Ishikawa (cell line): ENCODE measurements around the gene CMTM3.

Experiments used
- CEBPB ChIP-seq: IDR thresholded peaks from 2 replicates; pipeline ENCODE4 v1.6.1; 2012
- CREB1 ChIP-seq: IDR thresholded peaks from 2 replicates; pipeline ENCODE4 v1.6.1; 2012; ENCODE audit warnings: low read depth
- EGR1 ChIP-seq: IDR thresholded peaks from 2 replicates; pipeline ENCODE4 v1.6.1; 2012
- EP300 ChIP-seq: IDR thresholded peaks from 2 replicates; pipeline ENCODE4 v1.6.1; 2012; ENCODE audit warnings: borderline replicate concordance
- FOXM1 ChIP-seq: IDR thresholded peaks from 2 replicates; pipeline ENCODE4 v1.6.1; 2012; ENCODE audit warnings: low read depth, borderline replicate concordance
- MAX ChIP-seq: IDR thresholded peaks from 2 replicates; pipeline ENCODE4 v1.6.1; 2012
- NFIC ChIP-seq: IDR thresholded peaks from 2 replicates; pipeline ENCODE4 v1.6.1; 2012
- RAD21 ChIP-seq: IDR thresholded peaks from 2 replicates; pipeline ENCODE4 v1.6.1; 2012; ENCODE audit warnings: low read depth
- REST ChIP-seq: IDR thresholded peaks from 2 replicates; pipeline ENCODE4 v1.6.1; 2012; ENCODE audit warnings: low read depth, mild to moderate bottlenecking
- TAF1 ChIP-seq: IDR thresholded peaks from 2 replicates; pipeline ENCODE4 v1.6.1; 2012; ENCODE audit warnings: low read depth, mild to moderate bottlenecking
- TCF12 ChIP-seq: IDR thresholded peaks from 2 replicates; pipeline ENCODE4 v1.6.1; 2012; ENCODE audit warnings: low read depth
- TEAD4 ChIP-seq: IDR thresholded peaks from 2 replicates; pipeline ENCODE4 v1.6.1; 2012
- YY1 ChIP-seq: IDR thresholded peaks from 2 replicates; pipeline ENCODE4 v1.6.1; 2012; ENCODE audit warnings: low read depth
- ZBTB7A ChIP-seq: IDR thresholded peaks from 2 replicates; pipeline ENCODE4 v1.6.1; 2012; ENCODE audit warnings: low read depth
- TF ChIP-seq, protein P1 (sequence below): IDR thresholded peaks from 2 replicates; pipeline ENCODE4 v1.6.1; 2012

Gene CMTM3

DNA sequence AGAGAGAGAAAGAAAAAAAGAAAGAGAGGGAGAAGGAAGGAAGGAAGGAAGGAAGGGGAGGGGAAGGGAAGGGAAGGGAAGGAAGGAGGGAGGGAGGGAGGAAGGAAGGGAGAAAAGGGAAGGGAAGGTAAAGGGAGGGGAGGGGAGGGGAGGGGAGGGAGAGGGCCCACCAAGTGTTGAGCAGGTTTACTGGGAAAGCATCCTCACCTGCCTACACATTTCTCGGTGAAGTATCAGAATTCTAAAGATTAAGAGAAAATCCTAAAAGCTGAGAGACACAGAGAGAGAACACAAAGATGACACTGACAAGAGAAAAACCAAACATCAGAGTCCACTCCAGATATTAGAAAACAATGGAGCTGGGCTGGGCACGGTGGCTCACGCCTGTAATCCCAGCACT lies 12.3 kb upstream of the CMTM3 start:
- no peak for TF ChIP-seq RAD21
- TF ChIP-seq FOXM1, result no peak
- no peak for TF ChIP-seq YY1
- no peak for TF ChIP-seq EGR1
- TF ChIP-seq, protein P1, sequence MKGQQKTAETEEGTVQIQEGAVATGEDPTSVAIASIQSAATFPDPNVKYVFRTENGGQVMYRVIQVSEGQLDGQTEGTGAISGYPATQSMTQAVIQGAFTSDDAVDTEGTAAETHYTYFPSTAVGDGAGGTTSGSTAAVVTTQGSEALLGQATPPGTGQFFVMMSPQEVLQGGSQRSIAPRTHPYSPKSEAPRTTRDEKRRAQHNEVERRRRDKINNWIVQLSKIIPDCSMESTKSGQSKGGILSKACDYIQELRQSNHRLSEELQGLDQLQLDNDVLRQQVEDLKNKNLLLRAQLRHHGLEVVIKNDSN, result no peak
- no peak for TF ChIP-seq NFIC
- TF ChIP-seq CREB1, result no peak
- TF ChIP-seq TEAD4, result no peak
- no peak for TF ChIP-seq CEBPB
- TF ChIP-seq REST, result no peak
- no peak for TF ChIP-seq MAX
- TF ChIP-seq TAF1, result no peak

- no peak for TF ChIP-seq TAF1
- no peak for TF ChIP-seq TEAD4
- TF ChIP-seq EGR1, result no peak
- TF ChIP-seq MAX, result no peak
- TF ChIP-seq, protein P1, result no peak
- no peak for TF ChIP-seq TCF12
- TF ChIP-seq REST, result no peak
- TF ChIP-seq CREB1, result no peak
Observed at GRCh38 chr16:66592814-66593213, 11.7 kb upstream of the CMTM3 start.

GRCh38 chr16:66594739-66595138 lies 9.8 kb upstream of the CMTM3 start:
- TF ChIP-seq FOXM1, result no peak
- TF ChIP-seq ZBTB7A, result no peak
- TF ChIP-seq, protein P1, result no peak
- TF ChIP-seq EP300, result no peak
- TF ChIP-seq CREB1, result no peak
- no peak for TF ChIP-seq TEAD4
- TF ChIP-seq TCF12, result no peak
- TF ChIP-seq YY1, result no peak
- TF ChIP-seq CEBPB, result no peak
- no peak for TF ChIP-seq MAX
- TF ChIP-seq REST, result no peak
- TF ChIP-seq TAF1, result no peak
- no peak for TF ChIP-seq RAD21
- TF ChIP-seq EGR1, result no peak
- TF ChIP-seq NFIC, result no peak
